ENCODE results near the gene TTC21B.

Gene TTC21B

GRCh38 chr2:165927353-165927752, 26.2 kb downstream of the TTC21B start:
- no peak for DNase-seq (ENCODE audit: low read depth in 4 of 4, low spot score in 1 of 4)

- DNase-seq (ENCODE audit: low read depth in 4 of 4, low spot score in 1 of 4), result no peak
These were observed 28.6 kb downstream of the TTC21B start for GRCh38 chr2:165924946-165925345.

GRCh38 chr2:165920748-165921147, 32.8 kb downstream of the TTC21B start:
- DNase-seq (ENCODE audit: low read depth in 4 of 4, low spot score in 1 of 4), result no peak

GRCh38 chr2:165913636-165914035, 39.9 kb downstream of the TTC21B start:
- no peak for DNase-seq (ENCODE audit: low read depth in 4 of 4, low spot score in 1 of 4)

- DNase-seq (ENCODE audit: low read depth in 4 of 4, low spot score in 1 of 4), result no peak
These were observed 41.6 kb downstream of the TTC21B start for GRCh38 chr2:165911981-165912380.

GRCh38 chr2:165911231-165911630, 42.3 kb downstream of the TTC21B start:
- DNase-seq (ENCODE audit: low read depth in 4 of 4, low spot score in 1 of 4), result no peak

- DNase-seq (ENCODE audit: low read depth in 4 of 4, low spot score in 1 of 4), result no peak
These were observed 44.1 kb downstream of the TTC21B start for GRCh38 chr2:165909466-165909865.

- no peak for DNase-seq (ENCODE audit: low read depth in 4 of 4, low spot score in 1 of 4)
These were observed 47.7 kb downstream of the TTC21B start for GRCh38 chr2:165905854-165906253.

- no peak for DNase-seq (ENCODE audit: low read depth in 4 of 4, low spot score in 1 of 4)
These were observed 48.3 kb downstream of the TTC21B start for GRCh38 chr2:165905269-165905668.

GRCh38 chr2:165904432-165904831, 49.1 kb downstream of the TTC21B start:
- DNase-seq (ENCODE audit: low read depth in 4 of 4, low spot score in 1 of 4), result no peak

- DNase-seq (ENCODE audit: low read depth in 4 of 4, low spot score in 1 of 4), result no peak
These were observed 50.2 kb downstream of the TTC21B start for GRCh38 chr2:165903406-165903805.

- DNase-seq (ENCODE audit: low read depth in 4 of 4, low spot score in 1 of 4), result no peak
These were observed 50.6 kb downstream of the TTC21B start for GRCh38 chr2:165902934-165903333.

- no peak for DNase-seq (ENCODE audit: low read depth in 4 of 4, low spot score in 1 of 4)
These were observed 51.8 kb downstream of the TTC21B start for GRCh38 chr2:165901620-165902298.

GRCh38 chr2:165899311-165899710, 54.3 kb downstream of the TTC21B start:
- DNase-seq (ENCODE audit: low read depth in 4 of 4, low spot score in 1 of 4), result no peak

- DNase-seq (ENCODE audit: low read depth in 4 of 4, low spot score in 1 of 4), result no peak
These were observed 55.2 kb downstream of the TTC21B start for GRCh38 chr2:165898381-165898780.

GRCh38 chr2:165897726-165898125, 55.9 kb downstream of the TTC21B start:
- no peak for DNase-seq (ENCODE audit: low read depth in 4 of 4, low spot score in 1 of 4)

- no peak for DNase-seq (ENCODE audit: low read depth in 4 of 4, low spot score in 1 of 4)
These were observed 56.5 kb downstream of the TTC21B start for GRCh38 chr2:165897074-165897473.

GRCh38 chr2:165895974-165896373, 57.6 kb downstream of the TTC21B start:
- DNase-seq (ENCODE audit: low read depth in 4 of 4, low spot score in 1 of 4), result no peak

- DNase-seq (ENCODE audit: low read depth in 4 of 4, low spot score in 1 of 4), result no peak
These were observed 60.0 kb downstream of the TTC21B start for GRCh38 chr2:165893556-165893955.

GRCh38 chr2:165892526-165892925, 61.0 kb downstream of the TTC21B start:
- no peak for DNase-seq (ENCODE audit: low read depth in 4 of 4, low spot score in 1 of 4)

- no peak for DNase-seq (ENCODE audit: low read depth in 4 of 4, low spot score in 1 of 4)
These were observed 61.6 kb downstream of the TTC21B start for GRCh38 chr2:165891943-165892342.

GRCh38 chr2:165891345-165891744, 62.2 kb downstream of the TTC21B start:
- no peak for DNase-seq (ENCODE audit: low read depth in 4 of 4, low spot score in 1 of 4)

GRCh38 chr2:165889798-165890197, 63.8 kb downstream of the TTC21B start:
- DNase-seq (ENCODE audit: low read depth in 4 of 4, low spot score in 1 of 4), result no peak

Data from stimulated activated CD4-positive, alpha-beta T cell treated with anti-CD3 and anti-CD28 coated beads, Interleukin-1b, Interleukin-23, amount 100 ng/mL, for 24 hours (primary cell).